Measurements from ENCODE around the gene RAG1. TPM values are rescaled to one million over a fixed set of nuclear protein-coding genes. Genes with fewer than 3 reads are reported as not detected.

Gene RAG1
- total RNA-seq, 4 donors from 2014 or later: 0.13 to 0.93 (median 0.86) TPM

- Histone ChIP-seq H3K4me1 (no peaks in the 10 kb centered on the region), H3K9me3 (no peaks in the 10 kb centered on the region), H3K36me3 (no peaks in the 10 kb centered on the region), H3K4me3 (no peak overlapping the region), H3K27me3 (peaks cover 6% of the 10 kb centered on the region), H3K27ac (no peak overlapping the region)
- WGBS, 2 donors (ENCODE audit: low coverage in 1 of 2): 25 to 63% methylated on average over 1 of the region's 1 CpG
- no peak for TF ChIP-seq POLR2AphosphoS5 (IDR thresholded peaks at IDR 0.05)
- TF ChIP-seq CTCF (IDR thresholded peaks at IDR 0.05): no peak
- TF ChIP-seq POLR2A (IDR thresholded peaks at IDR 0.05): no peak
- TF ChIP-seq EP300 (IDR thresholded peaks at IDR 0.05): no peak
- no peak for ATAC-seq
Measured at GRCh38 chr11:36588099-36588498, 20.3 kb downstream of the RAG1 start.

GRCh38 chr11:36590513-36590912, 22.7 kb downstream of the RAG1 start:
- Histone ChIP-seq H3K4me3 (no peak overlapping the region), H3K4me1 (peaks cover 0 to 7% (median 1%) of the 10 kb centered on the region in 3 donors), H3K27ac (no peak overlapping the region), H3K36me3 (no peaks in the 10 kb centered on the region), H3K27me3 (peaks cover 6% of the 10 kb centered on the region), H3K9me3 (no peaks in the 10 kb centered on the region)
- TF ChIP-seq POLR2AphosphoS5 (IDR thresholded peaks at IDR 0.05) (no peak), POLR2A (IDR thresholded peaks at IDR 0.05) (no peak), EP300 (IDR thresholded peaks at IDR 0.05) (no peak), CTCF (IDR thresholded peaks at IDR 0.05) (no peak)
- ATAC-seq: no peak
- WGBS, 2 donors (ENCODE audit: low coverage in 1 of 2): 67% methylated on average over 4 of the region's 4 CpGs

GRCh38 chr11:36591433-36591832, 23.6 kb downstream of the RAG1 start:
- Histone ChIP-seq H3K27me3 (peaks cover 6% of the 10 kb centered on the region), H3K27ac (no peak overlapping the region), H3K4me3 (no peak overlapping the region), H3K4me1 (peaks cover 0 to 12% (median 3%) of the 10 kb centered on the region in 3 donors), H3K36me3 (no peaks in the 10 kb centered on the region), H3K9me3 (no peaks in the 10 kb centered on the region)
- no peak for TF ChIP-seq EP300 (IDR thresholded peaks at IDR 0.05)
- TF ChIP-seq CTCF (IDR thresholded peaks at IDR 0.05): no peak
- no peak for TF ChIP-seq POLR2A (IDR thresholded peaks at IDR 0.05)
- no peak for TF ChIP-seq POLR2AphosphoS5 (IDR thresholded peaks at IDR 0.05)
- ATAC-seq: no peak
- WGBS, 2 donors (ENCODE audit: low coverage in 1 of 2): 9 to 57% methylated on average over 1 of the region's 1 CpG

GRCh38 chr11:36594316-36594989, 26.6 kb downstream of the RAG1 start, which contains the start of gene IFTAP:
TSS of gene IFTAP (plus strand) at chr11:36594502. CDS start at chr11:36610104, 15,602 bp downstream.
- TF ChIP-seq CTCF (IDR thresholded peaks at IDR 0.05) (no peak), POLR2AphosphoS5 (IDR thresholded peaks at IDR 0.05) (peak; percentile 46)
- WGBS, 2 donors (ENCODE audit: low coverage in 1 of 2): 0 to 1% methylated on average over 14 to 26 of the region's 29 CpGs
- Histone ChIP-seq H3K27me3 (peaks cover 6% of the 10 kb centered on the region), H3K9me3 (no peaks in the 10 kb centered on the region), H3K27ac (peak within 1 kb of the TSS in 3 of 4 donors; percentile 69 to 78 (median 76)), H3K4me3 (peak within 1 kb of the TSS; percentile 67 to 91), H3K36me3 (no peaks in the 10 kb centered on the region), H3K4me1 (peaks cover 0 to 12% (median 3%) of the 10 kb centered on the region in 3 donors)
- peak; percentile 99 for ATAC-seq

- no peak for ATAC-seq
- H3K27ac ChIP-seq: no peak overlapping the region
- H3K4me1 ChIP-seq: peaks cover 0 to 12% (median 3%) of the 10 kb centered on the region in 3 donors
- H3K36me3 ChIP-seq: no peaks in the 10 kb centered on the region
- no peaks in the 10 kb centered on the region for H3K9me3 ChIP-seq
- H3K27me3 ChIP-seq: peaks cover 6% of the 10 kb centered on the region
- TF ChIP-seq CTCF (IDR thresholded peaks at IDR 0.05) (no peak), POLR2A (IDR thresholded peaks at IDR 0.05) (no peak), POLR2AphosphoS5 (IDR thresholded peaks at IDR 0.05) (no peak), EP300 (IDR thresholded peaks at IDR 0.05) (no peak)
- H3K4me3 ChIP-seq: no peak overlapping the region
Measured at GRCh38 chr11:36596880-36597279, 29.1 kb downstream of the RAG1 start.

Data from gastroesophageal sphincter (tissue), 4 donors.